Stimulated activated CD4-positive, alpha-beta T cell treated with anti-CD3 and anti-CD28 coated beads, Interleukin-12 subunit alpha, Interleukin-12 subunit beta, amount 100 ng/mL, for 4 hours (primary cell): ENCODE results near the gene RYK.
A peak's percentile ranks its signal among the peaks of the same experiment; 100 is the strongest.
"Not testable (repeated sequence)": the region's sequence is repeated elsewhere in the genome, so short reads cannot be mapped to it uniquely, and the experiment has no call there.

Source experiments
- DNase-seq: peaks from one replicate; pipeline ENCODE4 v3.0.0-alpha.2; 2020

Gene RYK

GRCh38 chr3:134250717-134251220 lies at the start of gene RYK:
TSS of gene RYK (minus strand) at chr3:134250859. CDS start at chr3:134250654, 205 bp downstream.
- DNase-seq, result peak; percentile 71

- DNase-seq, result no peak
Measured at GRCh38 chr3:134299888-134300206, 49.2 kb upstream of the RYK start.

GRCh38 chr3:134299185-134299887 lies 48.7 kb upstream of the RYK start:
- no peak for DNase-seq

GRCh38 chr3:134298249-134298648 lies 47.6 kb upstream of the RYK start:
- no peak for DNase-seq

- DNase-seq, result no peak
Measured at GRCh38 chr3:134296616-134297015, 46.0 kb upstream of the RYK start.

GRCh38 chr3:134295930-134296329 lies 45.3 kb upstream of the RYK start:
- no peak for DNase-seq

- peak; percentile 19 for DNase-seq
Measured at GRCh38 chr3:134294302-134295280, 43.9 kb upstream of the RYK start.

- DNase-seq, result no peak
Measured at GRCh38 chr3:134291319-134292254, 40.9 kb upstream of the RYK start.

- no peak for DNase-seq
Measured at GRCh38 chr3:134287512-134287911, 36.9 kb upstream of the RYK start.

GRCh38 chr3:134284438-134284837 lies 33.8 kb upstream of the RYK start:
- no peak for DNase-seq

GRCh38 chr3:134282659-134283047 lies 32.0 kb upstream of the RYK start:
- no peak for DNase-seq

- DNase-seq, result no peak
Measured at GRCh38 chr3:134281912-134282658, 31.4 kb upstream of the RYK start.

- DNase-seq, result no peak
Measured at GRCh38 chr3:134279466-134279865, 28.8 kb upstream of the RYK start.

- DNase-seq, result no peak
Measured at GRCh38 chr3:134277066-134277660, 26.5 kb upstream of the RYK start.

- no peak for DNase-seq
Measured at GRCh38 chr3:134276086-134276485, 25.4 kb upstream of the RYK start.

GRCh38 chr3:134275110-134275509 lies 24.5 kb upstream of the RYK start:
- DNase-seq, result not testable (repeated sequence)

GRCh38 chr3:134274571-134274970 lies 23.9 kb upstream of the RYK start:
- DNase-seq, result no peak

- DNase-seq, result no peak
Measured at GRCh38 chr3:134267996-134268395, 17.3 kb upstream of the RYK start.

- DNase-seq, result no peak
Measured at GRCh38 chr3:134260987-134261386, 10.3 kb upstream of the RYK start.

- no peak for DNase-seq
Measured at GRCh38 chr3:134258761-134259347, 8.2 kb upstream of the RYK start.

GRCh38 chr3:134255404-134255803 lies 4.7 kb upstream of the RYK start:
- no peak for DNase-seq
